Measurements from ENCODE around the gene C18orf32.
"Not testable (repeated sequence)": the region's sequence is repeated elsewhere in the genome, so short reads cannot be mapped to it uniquely, and the experiment has no call there.

GRCh38 chr18:49474935-49475334, 12.1 kb downstream of the C18orf32 start:
- TF ChIP-seq, protein P1, sequence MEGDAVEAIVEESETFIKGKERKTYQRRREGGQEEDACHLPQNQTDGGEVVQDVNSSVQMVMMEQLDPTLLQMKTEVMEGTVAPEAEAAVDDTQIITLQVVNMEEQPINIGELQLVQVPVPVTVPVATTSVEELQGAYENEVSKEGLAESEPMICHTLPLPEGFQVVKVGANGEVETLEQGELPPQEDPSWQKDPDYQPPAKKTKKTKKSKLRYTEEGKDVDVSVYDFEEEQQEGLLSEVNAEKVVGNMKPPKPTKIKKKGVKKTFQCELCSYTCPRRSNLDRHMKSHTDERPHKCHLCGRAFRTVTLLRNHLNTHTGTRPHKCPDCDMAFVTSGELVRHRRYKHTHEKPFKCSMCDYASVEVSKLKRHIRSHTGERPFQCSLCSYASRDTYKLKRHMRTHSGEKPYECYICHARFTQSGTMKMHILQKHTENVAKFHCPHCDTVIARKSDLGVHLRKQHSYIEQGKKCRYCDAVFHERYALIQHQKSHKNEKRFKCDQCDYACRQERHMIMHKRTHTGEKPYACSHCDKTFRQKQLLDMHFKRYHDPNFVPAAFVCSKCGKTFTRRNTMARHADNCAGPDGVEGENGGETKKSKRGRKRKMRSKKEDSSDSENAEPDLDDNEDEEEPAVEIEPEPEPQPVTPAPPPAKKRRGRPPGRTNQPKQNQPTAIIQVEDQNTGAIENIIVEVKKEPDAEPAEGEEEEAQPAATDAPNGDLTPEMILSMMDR (IDR thresholded peaks at IDR 0.05) = not testable (repeated sequence)
- TF ChIP-seq POLR2A (IDR thresholded peaks at IDR 0.05) = not testable (repeated sequence)
